Cardiac muscle cell (in vitro differentiated cells and primary cell): ENCODE measurements around the gene NR5A2. TPM values are rescaled to one million over a fixed set of nuclear protein-coding genes. Genes with fewer than 3 reads are reported as not detected.

Source experiments
- DNase-seq, 2 donors: peaks; one replicate each; pipeline versions ENCODE4 v3.0.0 to v3.0.0-alpha.2; 2010 to 2017; ENCODE audit warnings: low read depth in 1 of 2, low spot score in 1 of 2
- H3K27ac ChIP-seq: fragments of 200-600 bp; sonication (generic); 2 replicates; pipeline ENCODE4 v1.5.1; 2016
- H3K27me3 ChIP-seq: fragments of 200-600 bp; sonication (generic); 2 replicates; pipeline ENCODE4 v1.6.0; 2016; ENCODE audit warnings: control low read depth
- H3K36me3 ChIP-seq: fragments of 200-600 bp; sonication (generic); 2 replicates; pipeline ENCODE4 v1.5.1; 2016; ENCODE audit warnings: control low read depth
- H3K4me1 ChIP-seq: fragments of 200-600 bp; sonication (generic); 2 replicates; pipeline ENCODE4 v1.8.1; 2017; ENCODE audit warnings: low read depth, mild to moderate bottlenecking, mixed run types
- H3K4me3 ChIP-seq: fragments of 200-600 bp; sonication (generic); 2 replicates; pipeline ENCODE4 v1.5.1; 2016; ENCODE audit warnings: mild to moderate bottlenecking
- H3K9me3 ChIP-seq: fragments of 200-600 bp; sonication (generic); 2 replicates; pipeline ENCODE4 v1.5.1; 2017; ENCODE audit warnings: low read depth, mild to moderate bottlenecking, control low read depth
- CTCF ChIP-seq: IDR thresholded peaks from 2 replicates; pipeline ENCODE4 v1.5.1; 2012; ENCODE audit warnings: low read depth, mild to moderate bottlenecking, low read length
- polyA plus RNA-seq: library from polyadenylated mRNA; unstranded; fragments of >200 nt; fragmentation: Nextera tagmentation; extraction: Ambion mirVana; gene quantifications from 2 replicates; pipeline ENCODE4 v1.2.1, GENCODE V29; 2016
- total RNA-seq: library from RNA; depleted of rRNA; stranded (reverse); fragments of >200 nt; gene quantifications from 2 replicates; pipeline ENCODE4 v1.2.3, GENCODE V29; 2016

Gene NR5A2
- total and polyA plus RNA-seq, 2 experiments from 2014 or later = 0.15 TPM; not detected in 1

GRCh38 chr1:200042552-200043335 lies 15.2 kb downstream of the NR5A2 start:
- Histone ChIP-seq H3K27ac (no peak overlapping the region), H3K27me3 (peaks cover 90% of the 10 kb centered on the region), H3K9me3 (no peaks in the 10 kb centered on the region), H3K4me3 (peak overlapping the region; percentile 13), H3K36me3 (no peaks in the 10 kb centered on the region), H3K4me1 (peaks cover 9% of the 10 kb centered on the region)
- no peak for TF ChIP-seq CTCF
- no peak for DNase-seq

- Histone ChIP-seq H3K27me3 (peaks cover 87% of the 10 kb centered on the region), H3K9me3 (no peaks in the 10 kb centered on the region), H3K4me3 (no peak overlapping the region), H3K36me3 (no peaks in the 10 kb centered on the region), H3K4me1 (peaks cover 9% of the 10 kb centered on the region), H3K27ac (no peak overlapping the region)
- no peak for TF ChIP-seq CTCF
- no peak for DNase-seq
Observed at GRCh38 chr1:200043336-200043668, 15.8 kb downstream of the NR5A2 start.

GRCh38 chr1:200046115-200046514 lies 18.6 kb downstream of the NR5A2 start:
- Histone ChIP-seq H3K36me3 (no peaks in the 10 kb centered on the region), H3K27me3 (peaks cover 64% of the 10 kb centered on the region), H3K4me3 (no peak overlapping the region), H3K27ac (no peak overlapping the region), H3K4me1 (peaks cover 9% of the 10 kb centered on the region), H3K9me3 (no peaks in the 10 kb centered on the region)
- no peak for DNase-seq
- no peak for TF ChIP-seq CTCF

GRCh38 chr1:200048244-200048643 lies 20.7 kb downstream of the NR5A2 start:
- Histone ChIP-seq H3K36me3 (no peaks in the 10 kb centered on the region), H3K4me1 (no peaks in the 10 kb centered on the region), H3K27ac (no peak overlapping the region), H3K4me3 (no peak overlapping the region), H3K27me3 (peaks cover 43% of the 10 kb centered on the region), H3K9me3 (no peaks in the 10 kb centered on the region)
- no peak for DNase-seq
- TF ChIP-seq CTCF = no peak

- no peak overlapping the region for H3K27ac ChIP-seq
Observed at GRCh38 chr1:200049810-200050209, 22.3 kb downstream of the NR5A2 start.

More at GRCh38 chr1:200049810-200050209, 22.3 kb downstream of the NR5A2 start:
- H3K27me3 ChIP-seq = peaks cover 27% of the 10 kb centered on the region
- H3K4me1 ChIP-seq = no peaks in the 10 kb centered on the region
- H3K9me3 ChIP-seq = no peaks in the 10 kb centered on the region
- no peak for TF ChIP-seq CTCF
- H3K4me3 ChIP-seq = no peak overlapping the region
- DNase-seq = no peak
- H3K36me3 ChIP-seq = no peaks in the 10 kb centered on the region
